Adrenal gland (tissue), 12 donors: ENCODE results near the gene TNK1. TPM values are rescaled to one million over a fixed set of nuclear protein-coding genes. Genes with fewer than 3 reads are reported as not detected.

Source experiments
- DNase-seq, 7 donors: peaks; one replicate each; pipeline ENCODE4 v3.0.0-alpha.2; 2019 to 2020
- H3K27ac ChIP-seq, 5 donors: fragments of 200-600 bp; sonication (generic) in 4 of 5; 1 replicate in 3 of 5; 2 replicates in 2 of 5; pipeline versions ENCODE4 v1.5.1 to v1.8.0; 2016 to 2020; ENCODE audit warnings: mild to moderate bottlenecking in 1 of 5
- H3K27me3 ChIP-seq: fragments of 200-600 bp; 2 replicates; pipeline ENCODE4 v1.8.0; 2021
- H3K36me3 ChIP-seq, 2 donors: fragments of 200-600 bp; replicated peaks in 1 of 2; 1 replicate in 1 of 2; 2 replicates in 1 of 2; pipeline versions ENCODE4 v1.5.1 to v1.8.0; 2018 to 2022
- H3K4me1 ChIP-seq, 2 donors: fragments of 200-600 bp; replicated peaks in 1 of 2; 1 replicate in 1 of 2; 2 replicates in 1 of 2; pipeline versions ENCODE4 v1.5.1 to v1.8.0; 2018 to 2021
- H3K4me3 ChIP-seq, 4 donors: fragments of 200-600 bp; sonication (generic) in 3 of 4; one replicate each; pipeline ENCODE4 v1.5.1; 2016 to 2018
- H3K9me3 ChIP-seq, 3 donors: fragments of 200-600 bp; sonication (generic) in 1 of 3; replicated peaks in 1 of 3; 1 replicate in 2 of 3; 2 replicates in 1 of 3; pipeline versions ENCODE4 v1.5.1 to v1.8.0; 2016 to 2021
- POLR2A ChIP-seq, 2 donors: fragments of 450-650 bp; IDR thresholded peaks; one replicate each; pipeline ENCODE4 v1.6.1; 2017; ENCODE audit warnings: antibody characterized with exemption in 2 of 2, mild to moderate bottlenecking in 2 of 2, moderate library complexity in 1 of 2
- WGBS, 4 donors: extraction: QIAGEN DNeasy Blood & Tissue Kit in 2 of 4; methylation state at CpG; one replicate each; pipeline versions ENCODE4 v1.1.5 to v1.1.7; 2013 to 2017; 5-methylcytosine and 5-hydroxymethylcytosine counted together
- intact Hi-C, 2 donors: fragments of 100-400 bp; cut with DNase I; formaldehyde crosslinking; loops; one replicate each; pipeline versions ENCODE4 v1.14.1 to v1.15.0; 2022 to 2023
- polyA plus RNA-seq, 3 donors: library from polyadenylated mRNA; stranded (reverse); fragments of 200-250 nt in 2 of 3; fragments of 350-450 nt in 1 of 3; fragmentation: Illumina TruSeq in 1 of 3; extraction: RNeasy Lipid Tissue Mini Kit (QIAGEN cat#74804) in 1 of 3; gene quantifications; one replicate each; pipeline ENCODE4 v1.2.3, GENCODE V29; 2013 to 2014
- total RNA-seq, 9 donors: library from RNA; depleted of rRNA in 4 of 9; stranded (reverse); fragments of >200 nt in 4 of 9; fragments of 120-200 nt in 1 of 9; fragmentation: NEBNext Ultra II Directional in 1 of 9; extraction: Animal tissue kit (Norgen Biotek cat#: 25700) in 1 of 9; gene quantifications; one replicate each; pipeline versions ENCODE4 v1.1.0 to v1.2.4, GENCODE V29; 2013 to 2023
- TF ChIP-seq, protein P1 (sequence below), 6 experiments: fragments of 450-650 bp in 4 of 6; fragments of 200-600 bp in 2 of 6; sonication (generic) in 1 of 6; IDR thresholded peaks; 1 replicate in 5 of 6; 2 replicates in 1 of 6; pipeline versions ENCODE4 v1.5.1 to v1.8.0; 2016 to 2021; ENCODE audit warnings: antibody characterized with exemption in 6 of 6, mild to moderate bottlenecking in 2 of 6, moderate library complexity in 1 of 6
- donor health status: healthy with polysubstance abuse.
- donor health status: Bipolar disorder and iron deficiency.
- donor health status: DM: yes; HTN: yes; CAD: no.
- donor health status: DM: no; HTN: no; CAD: no.
- donor health status: DM: no; HTN: no; CAD: no.
- donor health status: DM: yes; HTN: yes; CAD: no.

The TNK1 gene
- total and polyA plus RNA-seq, 12 donors: 0.06 to 8.7 (median 2.0) TPM

DNA sequence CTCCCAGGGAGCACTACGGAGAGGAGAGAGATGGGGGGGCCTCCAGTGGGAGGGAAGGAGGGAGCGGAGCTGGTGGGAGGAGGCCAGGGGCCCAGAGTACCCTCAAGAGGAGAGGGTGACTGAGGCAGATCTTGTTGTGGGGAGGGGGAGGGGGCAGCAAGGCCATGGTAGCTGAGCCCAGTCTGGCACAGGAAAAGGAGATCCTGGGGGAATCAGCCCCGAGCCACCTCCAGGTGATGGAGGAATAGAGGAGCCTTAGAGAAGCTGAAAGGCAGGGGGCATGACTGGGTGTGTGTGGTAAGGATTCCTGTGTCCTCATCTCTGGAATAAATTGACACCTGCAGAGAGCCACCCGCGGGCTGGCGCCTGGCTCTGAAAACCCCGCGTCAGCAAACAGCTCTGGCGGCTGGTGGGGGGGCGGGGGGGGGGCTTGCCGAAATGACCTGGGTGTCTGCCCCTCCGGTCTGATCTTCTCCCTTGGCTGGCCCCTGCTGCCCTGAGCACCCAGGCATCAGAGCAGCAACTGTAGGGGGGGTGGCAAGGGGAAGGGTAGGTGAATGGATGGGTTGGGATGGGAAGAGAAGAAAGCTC lies 25.4 kb downstream of the TNK1 start:
- DNase-seq: no peak
- WGBS, 4 donors: 68 to 83% (median 73%) methylated on average over 9 to 12 of the region's 12 CpGs
- Histone ChIP-seq H3K36me3 (no peaks in the 10 kb centered on the region), H3K9me3 (no peaks in the 10 kb centered on the region), H3K27ac (peak overlapping the region in 1 of 5 donors; percentile 89), H3K4me1 (peaks cover 7 to 15% of the 10 kb centered on the region in 2 donors), H3K27me3 (no peaks in the 10 kb centered on the region), H3K4me3 (no peak overlapping the region)
- no peak for TF ChIP-seq POLR2A (IDR thresholded peaks at IDR 0.05)
- TF ChIP-seq, protein P1, sequence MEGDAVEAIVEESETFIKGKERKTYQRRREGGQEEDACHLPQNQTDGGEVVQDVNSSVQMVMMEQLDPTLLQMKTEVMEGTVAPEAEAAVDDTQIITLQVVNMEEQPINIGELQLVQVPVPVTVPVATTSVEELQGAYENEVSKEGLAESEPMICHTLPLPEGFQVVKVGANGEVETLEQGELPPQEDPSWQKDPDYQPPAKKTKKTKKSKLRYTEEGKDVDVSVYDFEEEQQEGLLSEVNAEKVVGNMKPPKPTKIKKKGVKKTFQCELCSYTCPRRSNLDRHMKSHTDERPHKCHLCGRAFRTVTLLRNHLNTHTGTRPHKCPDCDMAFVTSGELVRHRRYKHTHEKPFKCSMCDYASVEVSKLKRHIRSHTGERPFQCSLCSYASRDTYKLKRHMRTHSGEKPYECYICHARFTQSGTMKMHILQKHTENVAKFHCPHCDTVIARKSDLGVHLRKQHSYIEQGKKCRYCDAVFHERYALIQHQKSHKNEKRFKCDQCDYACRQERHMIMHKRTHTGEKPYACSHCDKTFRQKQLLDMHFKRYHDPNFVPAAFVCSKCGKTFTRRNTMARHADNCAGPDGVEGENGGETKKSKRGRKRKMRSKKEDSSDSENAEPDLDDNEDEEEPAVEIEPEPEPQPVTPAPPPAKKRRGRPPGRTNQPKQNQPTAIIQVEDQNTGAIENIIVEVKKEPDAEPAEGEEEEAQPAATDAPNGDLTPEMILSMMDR (IDR thresholded peaks at IDR 0.05): no peak
- intact Hi-C loops: no loop called here

DNA sequence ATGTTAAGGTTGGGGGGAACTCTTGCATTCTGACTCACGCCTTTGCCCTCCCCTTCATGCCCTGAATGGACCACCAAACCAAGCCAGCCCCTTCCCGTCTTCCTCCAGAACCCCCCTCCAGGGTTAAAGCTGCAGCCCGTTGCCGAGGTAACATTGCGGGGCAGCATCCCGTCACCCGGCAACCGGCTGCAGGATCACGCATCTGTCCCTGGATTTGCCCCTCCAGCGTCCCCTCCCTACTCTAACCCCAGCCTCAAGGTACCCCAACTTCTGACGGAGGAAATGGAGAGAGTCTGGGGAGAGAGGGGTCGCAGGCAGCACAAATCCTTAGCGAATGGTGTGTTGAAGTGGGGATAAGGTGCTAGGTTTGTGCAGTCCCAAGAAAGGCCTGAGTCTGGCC lies 26.2 kb downstream of the TNK1 start:
- intact Hi-C loops: no loop called here
- DNase-seq: no peak
- H3K36me3 ChIP-seq: no peaks in the 10 kb centered on the region
- no peak for TF ChIP-seq POLR2A (IDR thresholded peaks at IDR 0.05)
- TF ChIP-seq, protein P1 (IDR thresholded peaks at IDR 0.05): no peak
- no peaks in the 10 kb centered on the region for H3K9me3 ChIP-seq
- H3K4me3 ChIP-seq: no peak overlapping the region
- 87 to 94% (median 92%) methylated on average over 13 of the region's 13 CpGs for WGBS, 4 donors
- H3K27ac ChIP-seq: no peak overlapping the region
- H3K27me3 ChIP-seq: no peaks in the 10 kb centered on the region
- H3K4me1 ChIP-seq: peaks cover 7 to 15% of the 10 kb centered on the region in 2 donors

DNA sequence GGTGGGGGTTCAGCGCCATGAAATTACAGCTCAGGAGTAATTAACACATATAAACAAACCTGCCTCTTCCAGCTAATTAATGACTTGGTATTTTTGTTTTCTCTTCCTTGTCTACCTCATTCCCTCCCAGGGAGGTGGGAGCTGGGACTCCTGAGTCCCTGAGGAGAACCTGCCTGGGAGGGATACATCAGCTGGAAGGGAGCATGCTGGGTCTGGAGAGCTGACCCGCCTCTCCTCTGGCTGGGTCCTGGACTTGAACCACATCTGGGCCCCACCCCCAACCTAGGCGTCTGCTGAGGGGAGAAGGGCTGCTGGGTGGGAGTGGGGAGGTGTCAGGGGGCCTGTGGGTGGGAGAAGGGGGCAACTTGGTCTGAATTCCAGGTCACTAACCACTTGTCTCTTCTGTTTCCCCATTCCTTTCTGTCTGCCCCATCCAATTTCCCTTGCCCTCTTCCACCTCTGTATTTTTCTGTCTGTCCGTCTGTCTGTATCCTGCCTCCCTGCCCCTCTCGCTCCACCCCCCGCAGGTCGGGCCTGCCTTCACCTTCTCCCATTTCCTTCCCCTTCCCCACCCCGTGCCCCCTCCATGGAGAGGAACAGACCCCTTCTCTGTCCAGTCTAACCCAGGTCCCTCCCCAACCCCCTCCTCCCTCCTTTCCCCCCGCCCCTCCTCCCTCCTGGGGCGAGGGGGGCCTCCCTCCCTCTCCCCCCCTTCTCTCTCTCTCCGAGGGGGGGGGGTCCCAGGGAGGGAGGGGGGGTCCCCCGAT lies 26.8 kb downstream of the TNK1 start, which contains the start of gene NLGN2:
NLGN2 (plus strand) TSS at position 361 of the 767 bp plus-strand sequence. CDS start 411 bp downstream, outside the sequence.
- Histone ChIP-seq H3K36me3 (no peaks in the 10 kb centered on the region), H3K27ac (no peak within 1 kb of the TSS), H3K27me3 (no peaks in the 10 kb centered on the region), H3K9me3 (no peaks in the 10 kb centered on the region), H3K4me3 (no peak within 1 kb of the TSS), H3K4me1 (peaks cover 7 to 13% of the 10 kb centered on the region in 2 donors)
- WGBS, 4 donors: 54 to 70% (median 68%) methylated on average over 8 to 12 of the region's 12 CpGs
- TF ChIP-seq, protein P1 (IDR thresholded peaks at IDR 0.05): no peak
- no peak for TF ChIP-seq POLR2A (IDR thresholded peaks at IDR 0.05)
- intact Hi-C loops: no loop called here
- no peak for DNase-seq

DNA sequence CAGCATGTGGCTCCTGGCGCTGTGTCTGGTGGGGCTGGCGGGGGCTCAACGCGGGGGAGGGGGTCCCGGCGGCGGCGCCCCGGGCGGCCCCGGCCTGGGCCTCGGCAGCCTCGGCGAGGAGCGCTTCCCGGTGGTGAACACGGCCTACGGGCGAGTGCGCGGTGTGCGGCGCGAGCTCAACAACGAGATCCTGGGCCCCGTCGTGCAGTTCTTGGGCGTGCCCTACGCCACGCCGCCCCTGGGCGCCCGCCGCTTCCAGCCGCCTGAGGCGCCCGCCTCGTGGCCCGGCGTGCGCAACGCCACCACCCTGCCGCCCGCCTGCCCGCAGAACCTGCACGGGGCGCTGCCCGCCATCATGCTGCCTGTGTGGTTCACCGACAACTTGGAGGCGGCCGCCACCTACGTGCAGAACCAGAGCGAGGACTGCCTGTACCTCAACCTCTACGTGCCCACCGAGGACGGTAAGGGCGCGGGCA lies 27.4 kb downstream of the TNK1 start:
- Histone ChIP-seq H3K4me3 (no peak overlapping the region), H3K27ac (no peak overlapping the region), H3K36me3 (no peaks in the 10 kb centered on the region), H3K4me1 (peaks cover 1 to 6% of the 10 kb centered on the region in 2 donors), H3K9me3 (no peaks in the 10 kb centered on the region), H3K27me3 (no peaks in the 10 kb centered on the region)
- intact Hi-C loops: no loop called here
- no peak for DNase-seq
- 78 to 98% (median 85%) methylated on average over 24 to 58 of the region's 58 CpGs for WGBS, 4 donors
- no peak for TF ChIP-seq POLR2A (IDR thresholded peaks at IDR 0.05)
- TF ChIP-seq, protein P1 (IDR thresholded peaks at IDR 0.05): no peak
